Progenitor cell of endocrine pancreas (in vitro differentiated cells): Measurements from ENCODE around the gene IL1R1. TPM values are rescaled to one million over a fixed set of nuclear protein-coding genes. Genes with fewer than 3 reads are reported as not detected.

Source experiments
- DNase-seq: peaks from one replicate; pipeline ENCODE4 v3.0.0; 2021; ENCODE audit warnings: low spot score; ENCODE audit not compliant: unreplicated experiment
- H3K27ac Mint-ChIP-seq: 2 replicates; pipeline ENCODE4 v1.8.0; 2021; ENCODE audit warnings: mild to moderate bottlenecking, moderate library complexity, mixed read lengths
- H3K27me3 Mint-ChIP-seq: 2 replicates; pipeline ENCODE4 v1.8.0; 2021; ENCODE audit warnings: mixed read lengths
- H3K36me3 Mint-ChIP-seq: 2 replicates; pipeline ENCODE4 v1.8.0; 2022; ENCODE audit warnings: mixed read lengths; ENCODE audit not compliant: insufficient read depth
- H3K4me1 Mint-ChIP-seq: 2 replicates; pipeline ENCODE4 v1.8.0; 2021; ENCODE audit warnings: low read depth, mixed read lengths
- H3K4me3 Mint-ChIP-seq: 2 replicates; pipeline ENCODE4 v1.8.0; 2021; ENCODE audit warnings: low read depth, mild to moderate bottlenecking, moderate library complexity, mixed read lengths
- H3K9me3 Mint-ChIP-seq: 2 replicates; pipeline ENCODE4 v1.8.0; 2021; ENCODE audit warnings: low read depth, mixed read lengths
- CTCF ChIP-seq: fragments of 200-600 bp; sonication (generic); IDR thresholded peaks from one replicate; pipeline ENCODE4 v1.5.0; 2021; ENCODE audit warnings: antibody characterized with exemption, mild to moderate bottlenecking; ENCODE audit not compliant: unreplicated experiment
- total RNA-seq: library from RNA; stranded (reverse); gene quantifications from 2 replicates; pipeline ENCODE4 v1.2.1, GENCODE V29; 2021

Gene IL1R1
- total RNA-seq, 1 donor from 2014 or later: 1.1 TPM

GRCh38 chr2:102208774-102209173 is 66.2 kb downstream of the IL1R1 start:
- H3K27me3 Mint-ChIP-seq: no peaks in the 10 kb centered on the region
- no peaks in the 10 kb centered on the region for H3K4me1 Mint-ChIP-seq
- H3K4me3 Mint-ChIP-seq: no peak overlapping the region

DNA sequence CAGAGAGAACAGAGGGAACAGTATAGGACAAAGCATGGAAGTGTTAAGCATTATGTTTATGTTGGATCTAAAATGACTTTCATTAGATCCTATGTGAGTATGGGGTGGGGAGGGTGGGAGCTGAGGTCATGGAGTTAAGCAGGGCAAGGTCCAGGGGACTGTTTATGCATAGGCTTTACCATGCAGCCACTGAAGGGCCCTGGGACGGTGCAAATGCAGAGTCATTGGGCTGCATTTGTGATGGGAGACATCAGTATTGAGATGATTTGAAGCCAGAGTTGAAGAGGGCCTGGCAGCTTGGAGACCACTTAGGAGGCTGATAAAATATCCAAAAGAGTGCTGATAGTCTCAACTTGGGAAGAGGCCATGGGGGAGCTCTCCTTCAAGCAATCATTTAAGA is 66.9 kb downstream of the IL1R1 start:
- Mint-ChIP-seq H3K4me3 (no peak overlapping the region), H3K36me3 (no peaks in the 10 kb centered on the region), H3K9me3 (peaks cover 8% of the 10 kb centered on the region), H3K27ac (no peak overlapping the region), H3K4me1 (no peaks in the 10 kb centered on the region), H3K27me3 (no peaks in the 10 kb centered on the region)
- DNase-seq: no peak
- TF ChIP-seq CTCF: no peak

More at GRCh38 chr2:102208774-102209173, 66.2 kb downstream of the IL1R1 start:
- TF ChIP-seq CTCF: no peak
- Mint-ChIP-seq H3K36me3 (no peaks in the 10 kb centered on the region), H3K9me3 (peaks cover 14% of the 10 kb centered on the region), H3K27ac (no peak overlapping the region)
- DNase-seq: no peak

GRCh38 chr2:102217032-102217431 is 74.5 kb downstream of the IL1R1 start:
- no peak overlapping the region for H3K4me3 Mint-ChIP-seq

DNA sequence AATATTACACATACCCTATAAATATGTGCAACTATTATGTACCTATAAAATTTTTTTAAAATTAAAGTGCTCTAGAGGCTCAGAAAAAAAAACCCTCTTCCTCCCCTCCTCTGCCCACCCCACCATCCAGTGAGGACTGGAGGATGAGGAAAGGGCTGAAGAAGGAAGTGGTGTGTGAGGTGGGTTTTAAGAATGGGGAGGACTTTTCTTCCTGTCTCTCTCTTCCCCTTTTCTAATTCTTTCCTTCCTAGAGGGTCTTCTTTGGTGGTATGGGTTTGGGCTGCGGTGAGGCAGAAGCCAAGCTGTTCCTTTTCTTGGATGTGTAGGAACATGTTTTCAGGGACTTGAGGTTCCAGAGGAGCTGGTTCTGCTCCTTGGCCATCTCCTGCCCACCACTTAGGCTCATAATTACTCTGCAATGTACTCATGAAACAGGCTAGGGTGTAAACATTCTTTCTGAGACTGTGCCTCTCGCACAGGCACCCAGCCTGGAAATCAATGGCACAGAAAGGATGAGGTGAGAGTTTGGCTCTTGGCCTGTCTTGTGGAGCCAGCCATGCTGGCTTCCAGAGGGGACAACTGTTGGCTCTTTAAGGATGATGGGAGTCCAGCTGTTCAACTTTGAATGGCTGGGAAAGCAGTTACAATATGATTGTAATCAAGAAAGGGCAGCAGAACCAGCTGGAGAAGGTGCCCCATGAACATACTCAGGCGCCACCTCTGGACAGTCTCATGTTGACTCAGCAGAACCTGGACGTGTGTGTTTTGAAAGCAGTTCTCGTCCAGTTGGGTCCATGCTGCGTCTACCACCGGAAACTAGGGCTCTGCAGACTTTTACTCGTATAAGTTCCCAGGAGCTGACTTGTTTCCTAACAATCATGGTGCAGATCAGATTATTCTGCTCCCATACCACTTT is 82.5 kb downstream of the IL1R1 start:
- Mint-ChIP-seq H3K4me3 (no peak overlapping the region), H3K27ac (no peak overlapping the region), H3K27me3 (peaks cover 22% of the 10 kb centered on the region), H3K9me3 (no peaks in the 10 kb centered on the region), H3K4me1 (peaks cover 7% of the 10 kb centered on the region), H3K36me3 (no peaks in the 10 kb centered on the region)
- DNase-seq: no peak
- no peak for TF ChIP-seq CTCF

More at GRCh38 chr2:102217032-102217431, 74.5 kb downstream of the IL1R1 start:
- H3K9me3 Mint-ChIP-seq: peaks cover 27% of the 10 kb centered on the region
- H3K4me1 Mint-ChIP-seq: no peaks in the 10 kb centered on the region
- peaks cover 3% of the 10 kb centered on the region for H3K27me3 Mint-ChIP-seq
- no peak for TF ChIP-seq CTCF
- no peak for DNase-seq
- H3K36me3 Mint-ChIP-seq: peaks cover 5% of the 10 kb centered on the region
- no peak overlapping the region for H3K27ac Mint-ChIP-seq

DNA sequence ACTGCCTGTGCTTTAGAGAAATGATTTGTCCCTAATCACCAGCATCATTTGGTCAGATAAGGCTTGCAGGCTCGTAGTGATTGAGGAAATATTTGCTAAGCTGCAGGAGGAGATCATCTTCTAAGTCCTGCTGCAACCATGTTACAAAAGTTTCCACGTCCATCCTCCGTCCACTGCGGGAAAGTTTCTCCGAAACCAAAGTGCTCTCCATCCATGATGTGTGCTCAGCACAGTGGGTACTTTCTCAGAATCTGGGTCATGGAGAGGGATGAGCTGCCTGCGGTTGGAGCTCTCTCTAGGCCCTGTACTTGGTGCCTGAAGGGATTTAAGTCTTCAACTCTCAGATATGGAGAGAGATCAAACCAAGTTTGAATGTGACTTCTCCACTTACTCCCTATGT is 83.6 kb downstream of the IL1R1 start:
- no peak overlapping the region for H3K4me3 Mint-ChIP-seq
- H3K27ac Mint-ChIP-seq: no peak overlapping the region
- H3K4me1 Mint-ChIP-seq: peaks cover 7% of the 10 kb centered on the region
- H3K27me3 Mint-ChIP-seq: peaks cover 19% of the 10 kb centered on the region
- no peaks in the 10 kb centered on the region for H3K9me3 Mint-ChIP-seq
- no peak for DNase-seq
- no peaks in the 10 kb centered on the region for H3K36me3 Mint-ChIP-seq
- TF ChIP-seq CTCF: no peak
